Inferior parietal cortex (tissue), 1 donor: ENCODE measurements around the gene RASA3.
"Not testable (repeated sequence)": the region's sequence is repeated elsewhere in the genome, so short reads cannot be mapped to it uniquely, and the experiment has no call there.

Source experiments
- DNase-seq: peaks from one replicate; pipeline ENCODE4 v3.0.0-alpha.2; 2016; ENCODE audit errors: extremely low spot score

Gene RASA3

GRCh38 chr13:114114006-114114640 lies 18.3 kb downstream of the RASA3 start:
- DNase-seq, result no peak

GRCh38 chr13:114113395-114113794 lies 19.0 kb downstream of the RASA3 start:
- not testable (repeated sequence) for DNase-seq

- DNase-seq, result no peak
Observed at GRCh38 chr13:114112826-114113322, 19.5 kb downstream of the RASA3 start.

GRCh38 chr13:114112231-114112825 lies 20.1 kb downstream of the RASA3 start:
- no peak for DNase-seq

GRCh38 chr13:114111577-114111976 lies 20.8 kb downstream of the RASA3 start:
- DNase-seq, result no peak

GRCh38 chr13:114110830-114111189 lies 21.6 kb downstream of the RASA3 start:
- not testable (repeated sequence) for DNase-seq

GRCh38 chr13:114110091-114110829 lies 22.2 kb downstream of the RASA3 start:
- no peak for DNase-seq

GRCh38 chr13:114109641-114110041 lies 22.8 kb downstream of the RASA3 start:
- DNase-seq, result no peak

- DNase-seq, result no peak
Observed at GRCh38 chr13:114108894-114109293, 23.5 kb downstream of the RASA3 start.

- DNase-seq, result no peak
Observed at GRCh38 chr13:114108141-114108761, 24.2 kb downstream of the RASA3 start.

- no peak for DNase-seq
Observed at GRCh38 chr13:114107686-114108081, 24.7 kb downstream of the RASA3 start.

GRCh38 chr13:114106991-114107685 lies 25.3 kb downstream of the RASA3 start:
- DNase-seq, result no peak

GRCh38 chr13:114106526-114106925 lies 25.9 kb downstream of the RASA3 start:
- DNase-seq, result no peak

GRCh38 chr13:114105521-114106225 lies 26.8 kb downstream of the RASA3 start:
- no peak for DNase-seq

- DNase-seq, result no peak
Observed at GRCh38 chr13:114104655-114105520, 27.5 kb downstream of the RASA3 start.

- no peak for DNase-seq
Observed at GRCh38 chr13:114103801-114104654, 28.4 kb downstream of the RASA3 start.

- not testable (repeated sequence) for DNase-seq
Observed at GRCh38 chr13:114103289-114103621, 29.2 kb downstream of the RASA3 start.

- no peak for DNase-seq
Observed at GRCh38 chr13:114102521-114103288, 29.7 kb downstream of the RASA3 start.

- DNase-seq, result no peak
Observed at GRCh38 chr13:114102131-114102520, 30.3 kb downstream of the RASA3 start.
